Peyer's patch (tissue), 4 donors: Measurements from ENCODE around the gene VIPR1. TPM values are rescaled to one million over a fixed set of nuclear protein-coding genes. Genes with fewer than 3 reads are reported as not detected.

Experiments used
- DNase-seq, 3 donors: peaks; one replicate each; pipeline ENCODE4 v3.0.0-alpha.2; 2017 to 2019
- H3K27ac ChIP-seq, 4 donors: fragments of 200-600 bp; sonication (generic); one replicate each; pipeline ENCODE4 v1.5.1; 2016 to 2019
- H3K27me3 ChIP-seq, 2 donors: fragments of 200-600 bp; sonication (generic); one replicate each; pipeline ENCODE4 v1.5.1; 2019
- H3K36me3 ChIP-seq, 3 donors: fragments of 200-600 bp; sonication (generic); one replicate each; pipeline ENCODE4 v1.5.1; 2016 to 2019
- H3K4me1 ChIP-seq, 4 donors: fragments of 200-600 bp; sonication (generic); one replicate each; pipeline ENCODE4 v1.5.1; 2016 to 2019
- H3K4me3 ChIP-seq, 4 donors: fragments of 200-600 bp; sonication (generic); 1 replicate in 3 of 4; 2 replicates in 1 of 4; pipeline ENCODE4 v1.5.1; 2016 to 2019; ENCODE audit warnings: mild to moderate bottlenecking in 1 of 4
- H3K9me3 ChIP-seq, 4 donors: fragments of 200-600 bp; sonication (generic); one replicate each; pipeline ENCODE4 v1.5.1; 2016 to 2019; ENCODE audit warnings: mild to moderate bottlenecking in 1 of 4
- CTCF ChIP-seq, 6 experiments: fragments of 450-650 bp in 4 of 6; fragments of 200-600 bp in 2 of 6; sonication (generic) in 1 of 6; IDR thresholded peaks; one replicate each; pipeline ENCODE4 v1.5.1; 2017 to 2019; ENCODE audit warnings: antibody characterized with exemption in 6 of 6, mild to moderate bottlenecking in 3 of 6, moderate library complexity in 1 of 6
- POLR2A ChIP-seq, 2 donors: fragments of 450-650 bp; IDR thresholded peaks; one replicate each; pipeline ENCODE4 v1.5.1; 2017; ENCODE audit warnings: antibody characterized with exemption in 2 of 2, mild to moderate bottlenecking in 2 of 2, moderate library complexity in 2 of 2
- total RNA-seq, 4 donors: library from RNA; depleted of rRNA; stranded (reverse); fragments of >200 nt; gene quantifications; one replicate each; pipeline ENCODE4 v1.1.0, GENCODE V29; 2016

VIPR1 gene
- total RNA-seq, 4 donors from 2014 or later, result 52.8 to 320 (median 270) TPM

- DNase-seq, result peak in 2 of 3 donors; percentile 53 to 83
- H3K27me3 ChIP-seq, result no peaks in the 10 kb centered on the region
- H3K9me3 ChIP-seq, result no peaks in the 10 kb centered on the region
- H3K27ac ChIP-seq, result peak overlapping the region in 3 of 4 donors; percentile 69 to 95 (median 89)
- H3K4me1 ChIP-seq, result peaks cover 0 to 63% (median 17%) of the 10 kb centered on the region in 4 donors
- TF ChIP-seq CTCF (IDR thresholded peaks at IDR 0.05) (no peak), POLR2A (IDR thresholded peaks at IDR 0.05) (no peak)
- peak overlapping the region in 2 of 4 donors; percentile 75 to 80 for H3K4me3 ChIP-seq
- no peaks in the 10 kb centered on the region for H3K36me3 ChIP-seq
Measured at GRCh38 chr3:42504334-42505127, 2.1 kb downstream of the VIPR1 start.

- Histone ChIP-seq H3K27me3 (no peaks in the 10 kb centered on the region), H3K9me3 (no peaks in the 10 kb centered on the region), H3K27ac (peak overlapping the region in 3 of 4 donors; percentile 69 to 95 (median 89)), H3K36me3 (no peaks in the 10 kb centered on the region), H3K4me3 (peak overlapping the region in 2 of 4 donors; percentile 26 to 30), H3K4me1 (peaks cover 0 to 70% (median 19%) of the 10 kb centered on the region in 4 donors)
- peak in 2 of 3 donors; percentile 79 to 81 for DNase-seq
- peak; percentile 45 to 80 for TF ChIP-seq POLR2A (IDR thresholded peaks at IDR 0.05)
- no peak for TF ChIP-seq CTCF (IDR thresholded peaks at IDR 0.05)
Measured at GRCh38 chr3:42505128-42505848, 2.8 kb downstream of the VIPR1 start.

DNA sequence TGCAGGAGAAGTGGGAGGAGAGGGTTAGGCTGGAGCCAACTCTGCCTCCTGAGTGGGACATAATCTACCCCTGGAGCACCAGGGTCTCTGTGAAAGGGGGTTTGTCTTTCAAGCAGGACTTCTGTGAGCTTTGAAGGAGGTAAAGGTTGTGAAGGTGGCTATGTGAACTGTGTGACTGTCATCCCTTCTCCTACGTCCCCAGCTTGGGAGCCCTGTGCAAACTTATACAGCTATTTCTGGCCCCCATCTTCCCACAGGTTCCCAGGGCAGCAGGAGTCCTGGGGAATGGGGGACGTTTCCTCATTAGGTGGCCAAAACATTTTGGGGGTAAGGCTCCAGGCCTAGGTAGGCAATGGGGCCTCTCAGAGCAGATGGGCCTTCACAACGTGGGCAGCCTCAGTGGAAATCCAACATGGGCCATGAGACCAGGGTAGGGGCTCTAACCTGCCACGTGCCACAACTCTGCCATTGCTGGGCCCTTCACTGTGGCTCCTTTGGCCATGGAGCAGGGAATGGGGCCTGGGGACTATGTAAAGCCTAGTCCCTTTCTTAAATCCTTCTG, 3.5 kb downstream of the VIPR1 start:
- DNase-seq, result peak in 2 of 3 donors; percentile 37 to 39
- H3K9me3 ChIP-seq, result no peaks in the 10 kb centered on the region
- H3K36me3 ChIP-seq, result no peaks in the 10 kb centered on the region
- peak overlapping the region in 2 of 4 donors; percentile 26 to 30 for H3K4me3 ChIP-seq
- H3K27ac ChIP-seq, result peak overlapping the region in 3 of 4 donors; percentile 69 to 95 (median 89)
- no peaks in the 10 kb centered on the region for H3K27me3 ChIP-seq
- no peak for TF ChIP-seq CTCF (IDR thresholded peaks at IDR 0.05)
- TF ChIP-seq POLR2A (IDR thresholded peaks at IDR 0.05), result no peak
- peaks cover 5 to 75% (median 19%) of the 10 kb centered on the region in 4 donors for H3K4me1 ChIP-seq

GRCh38 chr3:42507252-42507651, 4.8 kb downstream of the VIPR1 start:
- H3K27me3 ChIP-seq, result no peaks in the 10 kb centered on the region
- no peak overlapping the region for H3K4me3 ChIP-seq
- H3K36me3 ChIP-seq, result no peaks in the 10 kb centered on the region
- H3K27ac ChIP-seq, result peak overlapping the region in 3 of 4 donors; percentile 69 to 95 (median 89)
- TF ChIP-seq POLR2A (IDR thresholded peaks at IDR 0.05) (peak; percentile 55 to 69), CTCF (IDR thresholded peaks at IDR 0.05) (peak in 1 of 6 experiments; percentile 27)
- DNase-seq, result peak in 2 of 3 donors; percentile 81 to 82
- H3K9me3 ChIP-seq, result no peaks in the 10 kb centered on the region
- peaks cover 0 to 69% (median 17%) of the 10 kb centered on the region in 4 donors for H3K4me1 ChIP-seq

DNA sequence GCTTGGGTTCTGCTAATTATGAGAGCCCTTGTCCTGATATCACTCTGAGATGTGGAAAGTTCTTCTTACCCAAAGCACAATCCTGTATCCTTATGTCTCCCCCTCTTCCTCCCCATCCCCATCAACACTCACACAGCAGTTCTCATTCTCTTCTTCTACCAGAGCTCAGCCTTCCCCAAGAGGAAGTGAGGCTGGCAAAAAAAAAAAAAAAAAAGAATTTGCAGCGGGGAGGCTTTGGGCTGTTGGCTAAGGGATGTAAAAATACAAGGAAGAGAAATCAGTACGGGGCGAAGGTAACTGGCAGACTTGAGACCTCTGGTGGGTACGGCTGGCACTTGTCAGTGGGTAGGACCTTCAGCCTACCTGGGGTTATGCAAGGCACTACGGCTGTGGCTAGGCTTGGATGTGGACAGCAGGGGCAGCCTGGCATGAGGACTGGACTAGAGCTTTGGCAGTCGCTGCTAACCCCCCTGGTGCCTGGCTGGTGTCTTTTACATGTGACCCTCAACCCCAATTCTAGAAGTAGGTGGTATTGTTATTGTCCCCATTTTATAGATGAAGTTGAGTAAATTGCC, 5.4 kb downstream of the VIPR1 start:
- Histone ChIP-seq H3K27me3 (no peaks in the 10 kb centered on the region), H3K9me3 (no peaks in the 10 kb centered on the region), H3K27ac (peak overlapping the region in 3 of 4 donors; percentile 44 to 95 (median 89)), H3K4me3 (no peak overlapping the region), H3K36me3 (no peaks in the 10 kb centered on the region), H3K4me1 (peaks cover 0 to 74% (median 17%) of the 10 kb centered on the region in 4 donors)
- DNase-seq, result peak in 2 of 3 donors; percentile 56 to 65
- no peak for TF ChIP-seq POLR2A (IDR thresholded peaks at IDR 0.05)
- peak in 3 of 6 experiments; percentile 10 to 16 (median 14) for TF ChIP-seq CTCF (IDR thresholded peaks at IDR 0.05)
